Hippocampal formation (tissue), 2 donors: ENCODE measurements around the gene TAF8.

ENCODE experiments used
- DNase-seq, 2 donors: peaks; one replicate each; lab custom pipeline; 2025; lab: John Stamatoyannopoulos, UW

Gene TAF8

DNA sequence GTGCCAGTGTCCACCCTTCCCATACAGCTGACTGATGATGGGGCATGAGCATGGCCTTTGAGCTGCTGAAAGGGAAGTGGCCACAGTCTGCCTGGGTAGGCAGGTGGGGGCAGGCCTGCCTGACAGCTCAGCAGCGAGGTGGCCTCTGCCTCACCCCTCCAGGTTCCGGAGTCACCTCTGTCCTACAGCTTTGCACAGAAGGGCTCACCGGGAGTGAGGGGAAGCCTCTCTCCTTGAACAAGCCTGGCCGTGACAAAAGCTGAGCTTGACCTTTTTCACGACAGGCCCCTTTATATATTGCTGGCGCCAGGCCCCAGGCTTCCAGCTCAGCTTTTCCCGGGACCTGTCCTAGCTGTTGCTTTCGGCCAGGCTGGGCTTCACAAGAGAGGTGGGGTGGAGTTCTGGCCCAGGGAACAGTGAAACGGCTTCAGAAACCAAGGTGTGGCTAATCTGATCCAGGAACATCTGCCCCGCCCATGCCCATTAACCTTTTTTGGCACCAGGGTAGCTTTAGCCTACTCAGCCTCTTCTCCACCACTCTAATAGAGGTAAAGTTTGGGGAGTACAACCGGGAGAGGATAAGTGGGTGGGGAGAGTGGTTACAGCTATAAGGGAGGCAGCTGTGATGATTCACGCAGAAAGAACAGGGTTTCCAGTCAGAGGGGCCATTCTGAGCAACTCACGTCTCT, 49.2 kb downstream of the TAF8 start:
- DNase-seq = no peak

DNA sequence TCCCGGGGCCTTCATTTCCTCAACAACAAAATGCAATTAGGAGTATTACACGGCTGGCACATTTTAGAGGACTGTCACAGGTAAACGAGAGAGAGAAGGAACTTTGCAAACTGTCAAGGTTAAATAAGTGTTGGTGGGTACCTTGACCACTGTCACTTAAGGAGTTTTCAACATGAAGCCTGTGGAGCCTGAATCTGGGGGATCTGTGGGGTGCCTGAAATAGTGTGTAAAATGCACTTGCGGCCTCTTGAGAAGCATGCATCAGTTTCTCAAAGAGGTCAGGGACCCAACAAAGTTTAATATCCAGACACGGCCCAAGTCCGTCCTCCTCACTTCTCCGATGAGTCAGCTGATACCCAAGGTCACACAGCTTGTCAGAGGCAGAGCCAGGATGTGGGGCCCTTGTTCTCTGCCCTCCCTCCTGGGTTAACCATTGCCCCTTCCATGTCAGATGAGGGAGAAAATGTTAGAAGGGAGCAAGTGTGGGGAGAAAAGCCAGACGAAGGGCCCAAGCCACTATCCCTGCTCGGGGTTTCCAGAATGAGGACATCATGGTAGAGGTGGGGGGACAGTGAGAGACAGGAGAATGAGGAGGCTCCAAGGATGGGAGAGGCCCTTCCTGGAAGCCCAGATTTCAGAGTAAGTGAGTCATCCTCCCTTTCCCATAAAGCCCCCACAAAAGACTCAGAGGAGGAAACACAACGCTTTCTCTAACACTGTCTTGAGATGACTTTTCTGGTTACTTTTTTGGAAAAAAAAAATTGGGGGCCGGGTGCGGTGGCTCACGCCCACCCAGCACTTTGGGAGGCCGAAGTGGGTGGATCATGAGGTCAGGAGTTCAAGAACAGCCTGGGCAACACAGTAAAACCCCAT, 49.9 kb downstream of the TAF8 start:
- DNase-seq = no peak

GRCh38 chr6:42101186-42101657, 50.9 kb downstream of the TAF8 start:
- no peak for DNase-seq

GRCh38 chr6:42103216-42103615, 52.9 kb downstream of the TAF8 start:
- no peak for DNase-seq

GRCh38 chr6:42103753-42104094, 53.4 kb downstream of the TAF8 start:
- no peak for DNase-seq

- no peak for DNase-seq
These were observed 53.9 kb downstream of the TAF8 start for GRCh38 chr6:42104095-42104803.

DNA sequence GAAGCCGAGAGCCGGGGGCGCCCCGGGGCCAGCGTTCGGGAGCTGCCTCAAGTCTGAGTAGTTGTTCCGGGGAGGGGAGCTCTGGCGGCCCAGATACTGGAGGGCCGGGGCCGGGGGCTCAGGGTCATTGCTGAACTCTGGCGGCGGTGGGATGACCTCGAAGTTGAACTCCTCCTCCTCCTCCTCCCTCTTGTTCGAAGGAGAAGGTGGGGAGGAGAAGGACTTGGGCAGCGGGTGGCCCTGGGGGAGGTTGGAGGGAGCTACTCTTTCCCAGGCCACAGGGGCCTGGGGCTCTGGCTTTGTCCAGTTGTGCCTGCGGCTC, 54.4 kb downstream of the TAF8 start:
- no peak for DNase-seq

- DNase-seq = no peak
These were observed 54.9 kb downstream of the TAF8 start for GRCh38 chr6:42105156-42105648.

GRCh38 chr6:42105709-42106108, 55.4 kb downstream of the TAF8 start:
- no peak for DNase-seq

DNA sequence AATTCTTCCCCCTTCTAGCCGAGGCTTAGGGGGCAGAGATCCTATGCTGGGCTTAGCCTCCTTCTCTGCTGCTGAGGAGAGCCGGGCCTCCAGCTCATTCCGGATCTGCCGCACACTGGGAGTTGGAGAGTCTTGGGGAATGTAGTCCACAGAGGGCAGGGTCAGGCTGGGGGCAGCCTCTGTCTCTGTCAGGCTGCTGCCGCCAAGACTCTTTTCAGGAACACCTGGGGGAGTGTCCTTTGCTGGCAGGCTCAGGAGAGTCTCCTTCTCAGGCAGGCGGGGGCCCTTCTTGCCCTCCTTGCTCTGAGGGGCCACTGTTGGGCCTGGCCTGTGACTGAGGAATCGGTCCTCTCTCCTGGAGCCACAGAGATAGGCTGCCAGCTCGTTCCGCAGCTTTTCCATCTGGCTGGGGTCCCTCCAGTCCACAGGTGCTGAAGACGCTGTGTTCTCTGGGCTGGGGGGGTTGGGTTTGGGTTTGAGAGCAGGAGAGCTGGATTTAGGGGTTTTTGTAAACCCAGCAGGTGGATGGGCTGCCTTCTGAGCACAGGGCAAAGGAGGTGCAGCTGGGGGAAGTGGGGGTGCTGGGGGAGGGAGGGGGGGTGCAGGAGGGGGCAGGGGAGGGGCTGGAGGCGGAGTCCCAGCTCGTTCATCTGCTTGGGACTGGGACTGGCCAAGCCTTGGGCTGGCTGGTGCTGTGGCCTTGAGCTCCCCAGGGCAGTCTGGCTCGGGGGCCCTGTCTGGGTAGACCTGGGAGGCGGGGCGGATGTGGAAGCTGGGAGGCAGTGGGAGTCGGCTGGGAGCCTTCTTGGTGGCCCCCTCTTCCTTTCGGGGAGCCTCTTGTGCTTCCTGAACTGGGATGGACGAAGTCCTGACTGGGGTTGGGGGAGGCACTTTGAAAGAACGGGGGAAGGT, 56.0 kb downstream of the TAF8 start:
- DNase-seq = no peak

DNA sequence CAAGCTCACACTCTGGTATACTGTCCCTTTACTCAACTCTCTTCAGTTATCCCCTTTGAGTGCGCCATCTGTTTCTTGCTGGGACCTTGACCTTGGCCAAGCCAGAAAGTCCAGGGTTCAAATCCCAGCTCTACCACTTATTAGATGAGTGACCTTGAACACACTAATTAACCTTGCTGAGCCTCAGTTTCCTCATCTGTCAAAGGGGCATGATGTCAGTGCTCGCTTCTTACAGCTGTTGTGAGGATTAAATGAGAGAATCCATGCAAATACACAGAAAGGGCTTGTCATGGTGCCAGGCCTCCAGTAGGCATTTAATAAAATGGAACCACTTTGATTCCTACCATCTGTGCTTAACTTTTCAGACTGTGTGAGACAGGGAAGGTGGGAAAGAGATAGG, 57.7 kb downstream of the TAF8 start:
- DNase-seq = no peak

DNA sequence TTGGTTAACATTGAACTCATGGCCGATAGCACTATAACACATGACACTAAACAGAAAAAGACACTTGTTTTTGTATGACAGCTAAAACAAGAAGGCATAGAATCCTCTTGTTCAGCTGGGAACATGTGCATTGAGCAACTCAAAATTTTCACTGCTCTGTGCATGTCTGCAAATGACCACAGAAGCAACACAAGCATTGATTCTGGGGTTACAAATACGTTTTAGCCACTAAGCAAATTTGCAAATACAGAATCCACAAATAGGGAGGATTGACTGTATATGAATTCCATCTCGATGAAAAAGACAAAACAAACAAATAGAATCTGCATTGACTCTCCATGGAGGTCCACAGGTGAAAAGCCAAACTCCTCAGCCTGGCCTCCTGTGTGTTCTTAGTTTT, 60.4 kb downstream of the TAF8 start:
- DNase-seq = no peak

DNA sequence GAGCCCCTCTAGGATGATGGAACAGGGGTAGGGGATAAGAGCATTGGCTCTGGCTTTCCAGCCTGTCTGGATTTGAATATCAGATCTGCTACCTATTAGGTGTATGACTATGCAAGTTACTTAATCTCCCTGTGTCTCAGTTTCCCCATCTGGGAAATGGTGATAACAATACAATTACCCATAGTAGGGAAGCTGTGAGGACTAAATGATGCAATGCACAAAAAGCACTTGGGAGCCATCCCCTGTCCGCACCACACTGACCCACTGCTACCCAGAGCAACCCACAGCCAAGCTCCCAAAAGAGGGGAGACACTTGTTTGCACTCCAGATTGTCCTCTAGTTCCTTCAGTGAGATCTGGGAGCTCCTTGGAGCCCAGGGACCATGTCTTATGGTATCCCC, 62.0 kb downstream of the TAF8 start:
- DNase-seq = no peak

DNA sequence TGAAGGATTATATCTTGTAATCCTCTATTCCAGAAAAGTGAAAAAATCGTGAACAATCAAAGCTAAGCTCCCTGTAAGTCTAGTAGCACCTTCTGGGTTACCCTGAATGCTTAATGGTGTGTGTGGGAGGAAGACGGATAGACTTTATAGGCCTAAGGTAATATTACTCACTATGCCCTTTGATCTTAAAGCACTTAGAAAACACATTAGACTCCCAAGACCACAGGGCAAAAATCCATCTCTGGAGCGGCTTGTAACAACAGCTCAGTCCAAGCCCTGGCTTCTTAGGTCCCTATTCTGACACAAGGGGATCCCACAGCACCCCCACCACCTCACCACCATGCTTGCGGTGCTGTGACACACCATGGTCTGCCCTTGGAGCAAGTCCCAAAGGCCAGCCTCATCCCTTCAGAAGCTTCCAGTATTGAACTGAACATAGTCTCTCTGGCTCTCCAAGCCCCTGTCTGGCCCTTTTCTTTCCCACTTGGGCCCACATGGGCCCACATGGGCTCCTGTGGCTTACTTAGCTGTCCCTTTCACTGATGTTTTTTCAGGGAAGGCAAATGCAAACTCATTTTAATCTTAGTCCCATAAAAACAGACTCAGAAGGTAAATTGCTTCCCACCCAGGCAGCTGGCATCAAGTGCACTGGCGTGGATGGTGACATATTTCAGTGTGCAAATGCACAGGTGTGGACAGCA, 63.8 kb downstream of the TAF8 start:
- no peak for DNase-seq

- DNase-seq = no peak
These were observed 67.5 kb downstream of the TAF8 start for GRCh38 chr6:42117843-42118161.

- DNase-seq = no peak
These were observed 68.1 kb downstream of the TAF8 start for GRCh38 chr6:42118162-42119001.

DNA sequence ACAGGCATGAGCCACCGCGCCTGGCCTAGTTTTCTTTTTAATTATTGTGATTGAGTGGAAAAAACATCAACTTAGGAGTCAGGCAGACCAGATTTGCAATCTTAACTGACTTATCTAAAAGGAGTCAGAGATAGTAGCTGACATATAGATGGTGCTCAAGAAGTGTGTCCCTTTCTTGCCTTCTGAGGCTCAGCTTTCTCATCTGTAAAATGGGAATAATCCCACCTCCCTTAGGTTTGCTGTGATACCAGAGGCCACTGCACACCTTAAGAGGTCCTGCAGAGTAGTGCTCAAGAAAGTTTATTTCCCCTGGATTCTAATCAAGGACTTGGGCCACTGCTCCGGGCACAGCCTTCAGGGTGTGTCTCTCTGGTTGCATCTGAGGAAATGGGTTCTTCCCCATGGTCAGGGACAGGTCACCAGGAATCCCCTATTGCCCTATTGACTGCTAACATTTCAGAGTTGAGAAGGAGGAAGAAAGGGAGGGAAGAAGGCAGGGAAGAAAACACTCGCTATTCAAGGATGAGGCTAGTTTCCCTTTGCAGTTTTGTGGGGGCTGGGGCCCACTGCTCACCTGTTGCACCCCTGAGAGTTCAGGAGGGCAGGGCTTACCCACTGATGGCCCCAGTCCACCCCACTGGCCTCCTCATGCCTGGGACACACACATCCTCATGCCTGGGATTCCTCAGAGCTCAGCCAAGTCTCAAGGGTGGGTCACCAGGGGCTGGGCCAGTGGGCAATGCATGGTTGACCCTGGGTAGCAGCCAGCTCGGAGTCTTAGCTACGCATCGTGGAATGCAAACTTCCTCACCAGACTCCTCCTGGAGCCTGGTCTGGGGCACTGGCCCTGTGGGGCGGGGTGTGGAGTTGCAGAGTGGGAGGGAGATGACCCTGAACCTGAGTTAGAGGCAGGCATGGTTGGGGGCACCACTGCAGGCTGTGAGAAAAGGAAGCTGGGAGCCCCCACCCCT, 70.9 kb downstream of the TAF8 start:
- DNase-seq = no peak

DNA sequence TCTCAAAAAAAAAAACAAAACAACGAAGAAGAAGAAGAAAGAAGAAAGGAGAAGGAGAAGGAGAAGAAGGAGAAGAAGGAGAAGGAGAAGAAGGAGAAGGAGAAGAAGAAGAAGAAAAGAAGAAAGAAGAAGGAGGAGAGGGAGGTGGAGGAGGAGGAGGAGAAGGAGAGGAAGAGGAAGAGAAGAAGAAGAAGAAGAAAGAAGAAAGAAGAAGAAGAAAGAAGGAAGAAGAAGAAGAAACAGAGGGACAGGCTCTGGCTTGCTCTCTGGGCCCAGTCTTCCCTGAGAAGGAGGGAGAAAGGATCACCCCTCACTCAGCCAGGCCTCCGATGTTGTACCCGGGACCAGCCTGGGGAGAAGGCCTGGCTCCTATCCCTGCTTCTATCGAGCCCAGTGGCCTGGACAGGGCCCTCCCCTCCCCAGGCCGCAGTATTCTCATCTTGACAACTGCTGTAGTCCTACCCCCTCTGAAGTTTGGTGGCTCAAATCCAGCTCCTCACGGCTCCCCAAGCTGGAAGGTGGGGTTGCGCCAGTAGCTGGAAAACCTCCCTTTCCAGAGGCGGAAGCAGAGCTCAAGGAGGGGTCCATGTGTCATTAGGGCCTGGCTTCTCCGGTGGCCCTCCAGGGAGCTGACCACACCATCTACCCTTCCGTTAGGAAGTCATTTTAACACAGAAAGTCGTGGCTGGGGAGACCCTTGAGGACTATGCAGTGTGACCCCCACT, 73.2 kb downstream of the TAF8 start:
- DNase-seq = no peak
